ENCODE measurements around the gene NUMA1.

The NUMA1 gene

DNA sequence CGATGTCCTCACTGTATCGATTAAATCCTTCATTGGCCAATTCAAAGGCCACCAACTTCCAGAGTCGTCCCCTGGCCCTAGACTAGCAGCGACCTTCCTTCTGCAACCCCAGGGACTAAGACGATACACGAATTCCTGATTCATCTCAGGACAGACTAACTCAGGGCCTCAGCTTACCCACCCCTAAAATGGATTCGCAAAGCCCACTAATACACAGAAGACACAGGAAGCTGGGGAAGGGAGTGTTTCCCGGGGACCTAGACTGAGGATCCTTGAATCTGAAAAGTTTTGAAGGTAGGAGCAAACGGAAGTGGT is 22.2 kb upstream of the NUMA1 start:
- FAIRE-seq = no peak

- FAIRE-seq = no peak
These were observed 21.8 kb upstream of the NUMA1 start for GRCh38 chr11:72102162-72102561.

DNA sequence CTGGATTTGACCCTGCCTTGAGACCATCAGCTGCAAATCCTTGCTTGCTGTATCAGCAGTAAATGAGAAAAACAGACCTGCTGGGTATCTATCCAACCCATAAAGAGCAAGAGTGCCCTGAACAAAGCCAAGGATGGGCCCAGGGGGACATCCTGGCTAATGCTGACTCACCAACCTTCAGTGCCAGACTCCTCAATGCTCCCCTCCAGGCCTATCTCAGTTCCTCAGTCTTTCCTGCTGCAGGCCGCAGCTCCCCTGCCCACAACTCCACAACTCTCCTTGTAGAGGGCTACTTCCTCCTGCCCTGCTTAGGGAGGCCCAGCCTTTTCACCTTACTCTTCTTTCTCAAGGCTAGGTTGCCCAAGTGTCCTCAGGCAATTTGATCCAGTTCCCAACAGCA is 20.1 kb upstream of the NUMA1 start:
- FAIRE-seq = no peak

DNA sequence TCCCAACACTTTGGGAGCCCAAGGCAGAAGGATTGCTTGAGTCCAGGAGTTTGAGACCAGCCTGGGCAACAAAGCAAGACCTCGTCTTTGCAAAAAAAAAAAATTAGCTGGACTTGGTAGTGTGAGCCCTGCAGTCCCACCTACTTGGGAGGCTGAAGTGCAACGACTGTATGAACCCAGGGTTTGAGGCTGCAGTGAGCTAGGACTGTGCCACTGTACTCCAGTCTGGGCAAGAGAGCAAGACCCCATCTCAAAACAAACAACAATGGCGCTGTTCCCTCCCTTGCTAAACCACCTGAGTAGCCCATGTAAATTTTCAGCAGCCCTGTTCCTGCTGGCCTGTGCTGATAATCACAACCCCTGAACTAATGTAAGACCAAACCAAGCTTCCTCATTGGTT is 19.7 kb upstream of the NUMA1 start:
- FAIRE-seq = no peak

DNA sequence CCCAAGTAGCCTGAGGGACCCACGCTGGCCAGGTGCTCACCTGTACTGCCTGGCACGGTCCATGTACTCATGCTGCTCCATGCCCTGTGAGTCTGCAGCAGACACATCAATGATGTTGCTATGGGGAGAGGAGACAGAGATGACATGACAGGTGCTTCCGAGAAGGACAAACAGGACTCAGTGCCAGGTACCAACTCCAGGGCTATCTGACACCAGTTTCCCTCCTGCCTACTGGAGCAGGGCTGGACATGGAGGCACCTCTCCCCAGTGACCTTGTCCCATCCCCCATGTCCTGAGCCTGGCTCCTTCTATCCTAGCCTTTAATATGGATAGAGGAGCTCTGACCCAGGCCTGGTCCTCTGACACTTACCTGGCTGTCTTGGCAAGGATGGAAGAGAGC is 18.4 kb upstream of the NUMA1 start:
- no peak for FAIRE-seq

DNA sequence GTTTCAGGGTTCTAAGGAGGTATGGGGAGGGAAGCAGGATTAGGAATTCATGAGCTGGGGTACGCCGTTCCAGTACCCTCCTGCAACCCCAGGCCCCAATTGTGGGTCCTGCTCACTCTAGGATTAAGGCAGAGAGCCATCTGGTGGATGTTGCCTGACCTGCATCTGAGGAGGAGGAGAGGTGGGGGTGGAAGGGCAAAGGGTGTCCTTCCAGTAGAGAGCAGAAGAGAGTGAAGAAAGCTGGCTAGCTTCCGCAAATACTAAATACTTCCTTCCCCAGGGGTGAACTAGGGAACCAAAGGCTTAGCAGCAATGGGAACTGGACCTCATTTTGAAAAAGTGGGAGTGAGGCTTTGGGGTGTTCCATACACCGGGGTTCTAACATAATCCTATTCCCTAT is 10.9 kb upstream of the NUMA1 start:
- FAIRE-seq = no peak

DNA sequence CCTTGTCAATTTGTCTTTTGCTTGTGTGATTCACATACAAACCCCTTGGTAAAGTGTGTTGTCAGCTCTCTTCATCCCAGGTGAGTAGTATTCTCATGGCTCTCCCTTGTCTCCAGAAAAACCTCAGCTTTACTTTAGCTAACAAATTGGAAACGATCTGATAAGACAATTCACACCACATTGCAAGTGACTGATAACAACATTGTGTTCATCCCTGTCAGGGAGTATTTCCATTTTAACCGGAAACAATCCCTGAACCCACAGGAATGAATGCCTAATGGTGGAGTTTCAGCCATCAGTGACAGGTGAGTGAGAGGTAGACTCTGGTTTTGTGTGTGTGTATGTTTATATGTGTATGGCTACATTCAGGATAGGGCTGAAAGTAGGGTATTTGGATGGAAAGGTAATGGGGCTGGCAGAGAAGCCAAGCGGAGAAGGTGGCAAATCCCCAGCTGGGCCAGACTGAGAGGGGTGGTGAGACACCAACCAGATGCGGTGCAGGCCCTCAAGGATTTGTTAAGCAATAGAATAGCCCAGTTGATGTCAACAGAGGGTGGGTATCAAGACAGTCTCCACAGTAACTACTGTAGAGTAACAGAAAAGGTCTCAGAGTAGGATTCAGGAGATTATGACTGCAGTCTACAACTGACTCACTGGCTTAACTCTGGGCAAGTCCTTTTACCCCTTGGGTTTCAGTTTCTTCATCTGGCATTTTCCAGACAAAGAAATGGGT is 7.9 kb upstream of the NUMA1 start:
- FAIRE-seq = no peak

- no peak for FAIRE-seq
These were observed 5.4 kb upstream of the NUMA1 start for GRCh38 chr11:72085621-72086351.

DNA sequence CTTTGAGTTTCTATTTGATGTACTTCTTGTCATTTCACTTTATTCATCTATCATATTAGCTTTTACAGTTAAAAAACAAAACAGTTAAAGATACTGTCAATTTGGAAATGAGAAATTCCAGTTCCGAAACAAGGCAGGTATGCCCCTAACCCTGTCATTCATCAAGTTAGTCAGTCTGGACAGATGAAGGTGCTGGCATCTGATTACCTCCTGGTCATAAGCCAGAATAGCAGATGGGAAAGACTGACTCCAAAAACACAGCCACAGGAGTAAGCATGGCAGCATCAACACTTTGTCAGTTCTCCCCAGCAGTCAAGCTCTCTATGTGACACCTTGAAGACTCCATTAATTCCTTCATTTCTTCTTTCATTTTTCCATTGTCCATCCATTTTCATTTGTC is 4.6 kb upstream of the NUMA1 start:
- no peak for FAIRE-seq

DNA sequence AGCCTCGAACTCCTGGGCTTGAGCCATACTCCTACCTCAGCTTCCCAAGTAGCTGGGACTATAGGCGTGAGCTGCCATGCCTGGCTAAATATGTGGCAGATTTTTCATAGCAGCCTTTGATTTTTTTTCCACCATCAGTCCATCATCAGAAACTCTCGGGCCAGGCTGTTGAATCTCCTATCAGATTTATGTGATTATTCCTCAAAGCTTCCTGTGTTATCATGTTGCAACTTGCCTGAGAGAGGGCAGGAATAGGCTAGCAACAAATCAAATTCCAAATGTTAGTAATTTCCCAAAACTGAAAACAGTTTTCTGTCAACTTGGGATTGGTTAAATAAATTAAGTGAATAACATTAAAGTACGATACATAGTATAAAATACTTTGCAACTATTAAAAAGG is 3.7 kb upstream of the NUMA1 start:
- no peak for FAIRE-seq

- no peak for FAIRE-seq
These were observed 3.1 kb upstream of the NUMA1 start for GRCh38 chr11:72083414-72083813.

DNA sequence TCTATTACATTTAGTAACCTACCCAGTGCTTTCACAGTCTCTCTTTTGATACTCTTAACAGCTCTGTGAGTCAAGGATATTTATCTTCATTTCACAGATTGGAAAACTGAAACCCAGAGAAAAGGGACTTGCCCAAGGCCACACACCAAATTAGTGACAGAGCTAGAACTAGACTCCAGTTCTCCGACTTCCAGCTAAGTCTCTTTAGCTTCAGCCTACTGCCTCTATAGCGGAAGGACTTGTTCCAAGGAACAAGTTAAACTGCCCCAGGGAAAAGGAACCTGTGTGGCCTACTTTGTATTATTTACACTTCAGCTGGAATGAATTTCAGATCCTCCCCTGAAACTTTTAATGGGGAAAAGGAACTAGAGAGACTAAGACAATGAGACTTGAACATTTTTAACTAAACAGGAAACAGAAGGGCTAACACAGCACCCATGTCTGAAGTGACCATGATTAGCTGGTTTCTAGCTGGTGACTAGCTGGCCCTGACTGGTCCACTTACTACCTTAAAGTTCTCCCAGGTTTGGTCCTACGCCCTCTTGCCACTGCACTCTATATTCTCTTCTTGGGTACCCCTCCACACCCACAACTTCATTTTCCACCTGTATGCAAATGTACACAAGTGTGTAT is 1.6 kb upstream of the NUMA1 start:
- FAIRE-seq = no peak

DNA sequence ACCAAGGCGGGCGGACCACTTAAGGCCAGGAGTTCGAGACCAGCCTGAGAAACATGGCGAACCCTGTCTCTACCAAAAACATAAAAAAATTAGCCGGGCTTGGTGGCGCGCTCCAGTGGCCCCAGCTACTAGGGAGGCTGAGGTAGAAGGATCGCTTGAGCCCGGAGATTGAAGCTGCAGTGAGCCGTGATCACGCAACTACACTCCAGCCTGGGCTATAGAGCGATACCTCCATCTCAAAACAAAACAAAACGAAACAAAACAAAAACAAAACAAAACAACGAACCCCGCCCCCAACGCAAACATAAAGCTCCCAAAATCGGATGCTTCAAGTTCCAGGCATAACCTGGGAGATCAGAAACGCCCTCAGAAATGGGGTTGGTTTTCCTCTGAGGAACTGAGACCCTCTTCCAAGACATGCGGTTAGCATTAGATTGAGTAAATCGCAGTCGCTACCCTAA is 872 bp upstream of the NUMA1 start:
- no peak for FAIRE-seq

GRCh38 chr11:72079819-72080325 is 470 bp downstream of the NUMA1 start:
- no peak for FAIRE-seq

- no peak for FAIRE-seq
These were observed 1.9 kb downstream of the NUMA1 start for GRCh38 chr11:72078477-72078876.

DNA sequence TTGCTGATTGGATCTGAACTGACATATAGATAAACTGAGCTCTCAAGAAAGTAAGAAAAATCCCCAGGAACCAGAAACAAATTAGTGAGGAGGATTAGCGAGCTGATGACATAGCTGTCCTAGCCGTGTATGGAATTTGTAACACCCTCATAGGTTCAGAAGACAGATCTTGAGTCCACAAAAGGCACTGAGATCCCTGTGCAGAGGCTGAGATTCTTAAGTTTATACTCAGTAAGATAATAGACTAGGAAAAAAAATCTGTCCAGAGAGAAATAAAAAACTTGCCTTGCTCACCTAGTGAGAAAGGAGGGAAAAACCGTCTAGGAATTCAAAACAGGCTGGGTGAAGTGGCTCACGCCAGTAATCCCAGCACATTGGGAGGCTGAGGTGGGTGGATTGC is 4.6 kb downstream of the NUMA1 start:
- FAIRE-seq = no peak

DNA sequence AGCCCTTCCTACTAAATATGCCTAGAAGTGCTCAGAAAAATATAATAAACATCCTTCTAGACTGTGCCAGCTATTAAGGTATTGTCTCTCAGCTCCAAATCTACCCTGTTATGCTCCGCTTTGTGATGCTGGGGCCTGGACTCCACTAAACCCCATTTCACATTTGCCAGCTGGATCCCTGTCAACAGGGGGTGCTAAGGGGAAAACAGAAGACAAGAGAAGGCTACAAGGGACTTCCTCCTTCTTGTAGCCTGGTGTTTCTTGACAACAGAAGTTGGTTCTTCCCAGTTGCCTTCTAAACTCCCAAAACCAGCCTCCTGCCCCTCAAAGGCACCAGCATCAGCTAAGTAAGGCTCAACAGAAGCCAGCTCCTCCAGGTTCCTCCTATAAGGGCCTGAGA is 5.2 kb downstream of the NUMA1 start:
- no peak for FAIRE-seq

DNA sequence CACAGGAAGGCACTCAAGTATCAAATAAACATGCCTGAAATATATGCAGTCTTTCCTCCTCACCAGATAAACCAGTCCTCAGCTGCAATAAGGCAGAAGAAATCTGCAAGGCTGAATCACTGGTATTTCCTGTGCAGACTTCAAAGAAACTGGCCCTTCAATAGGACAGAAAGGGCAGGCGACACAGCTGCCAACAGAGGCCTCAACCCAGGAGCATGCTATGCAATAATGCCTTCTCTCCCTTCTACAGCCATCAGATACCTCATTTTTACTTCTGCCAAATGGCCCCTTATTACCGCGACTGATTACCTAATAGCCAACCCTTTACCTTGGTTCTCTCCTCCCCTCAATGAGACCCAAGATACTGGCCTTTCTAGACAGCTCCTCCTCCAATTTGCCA is 8.0 kb downstream of the NUMA1 start:
- FAIRE-seq = no peak

GRCh38 chr11:72070491-72070890 is 9.9 kb downstream of the NUMA1 start:
- no peak for FAIRE-seq

DNA sequence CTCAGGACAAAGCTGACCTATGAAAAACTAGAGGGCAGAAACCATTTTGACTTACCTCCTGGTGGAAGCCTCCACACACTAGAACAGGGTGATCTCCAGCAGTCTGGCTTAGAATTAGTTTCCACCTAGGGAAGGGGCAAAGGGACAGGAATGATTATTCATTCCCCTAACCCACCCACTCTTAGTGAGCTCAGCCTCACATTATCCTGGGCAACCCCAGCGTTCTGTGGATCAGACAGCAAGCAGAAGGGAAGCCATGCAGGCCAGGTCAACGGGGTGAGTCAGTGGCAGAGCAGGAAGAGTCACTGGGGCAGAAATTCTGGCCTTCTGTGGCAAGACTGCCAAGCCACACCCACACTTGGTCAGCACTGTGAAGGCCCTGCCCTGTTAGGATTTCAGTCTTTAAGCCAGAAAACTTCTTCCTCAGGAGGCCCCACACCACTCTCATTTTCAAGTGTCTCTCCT is 10.5 kb downstream of the NUMA1 start:
- FAIRE-seq = no peak

GRCh38 chr11:72069200-72069599 is 11.1 kb downstream of the NUMA1 start:
- no peak for FAIRE-seq

DNA sequence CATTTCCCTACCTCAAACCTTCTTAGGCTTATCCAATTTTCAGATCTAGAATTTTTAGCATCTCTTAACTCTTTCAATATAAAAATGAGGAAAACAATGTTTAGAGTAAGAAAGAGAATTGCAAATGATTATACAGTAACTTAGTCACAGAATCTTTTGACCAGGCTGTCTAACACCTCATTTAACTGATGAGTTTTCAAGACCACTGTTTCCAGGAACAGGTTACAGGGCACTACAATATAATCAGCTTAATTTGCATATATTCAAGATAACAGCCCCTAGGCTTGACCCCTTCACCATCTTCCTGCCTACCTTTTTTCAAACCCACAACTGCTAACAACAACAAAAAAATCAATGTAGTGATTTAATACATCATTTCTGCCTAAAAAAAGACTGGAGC is 12.7 kb downstream of the NUMA1 start:
- no peak for FAIRE-seq

- no peak for FAIRE-seq
These were observed 13.1 kb downstream of the NUMA1 start for GRCh38 chr11:72067266-72067665.

- FAIRE-seq = no peak
These were observed 13.5 kb downstream of the NUMA1 start for GRCh38 chr11:72066855-72067254.

Measured in A204.1 (cell line).